HG03571 (cell line): Measurements from ENCODE around the gene CDKN2D.

Source experiments
- ATAC-seq: cut with Tn5 transposase; IDR thresholded peaks from one replicate; pipeline ENCODE4 v1.9.1; 2021; ENCODE audit not compliant: unreplicated experiment

CDKN2D gene

DNA sequence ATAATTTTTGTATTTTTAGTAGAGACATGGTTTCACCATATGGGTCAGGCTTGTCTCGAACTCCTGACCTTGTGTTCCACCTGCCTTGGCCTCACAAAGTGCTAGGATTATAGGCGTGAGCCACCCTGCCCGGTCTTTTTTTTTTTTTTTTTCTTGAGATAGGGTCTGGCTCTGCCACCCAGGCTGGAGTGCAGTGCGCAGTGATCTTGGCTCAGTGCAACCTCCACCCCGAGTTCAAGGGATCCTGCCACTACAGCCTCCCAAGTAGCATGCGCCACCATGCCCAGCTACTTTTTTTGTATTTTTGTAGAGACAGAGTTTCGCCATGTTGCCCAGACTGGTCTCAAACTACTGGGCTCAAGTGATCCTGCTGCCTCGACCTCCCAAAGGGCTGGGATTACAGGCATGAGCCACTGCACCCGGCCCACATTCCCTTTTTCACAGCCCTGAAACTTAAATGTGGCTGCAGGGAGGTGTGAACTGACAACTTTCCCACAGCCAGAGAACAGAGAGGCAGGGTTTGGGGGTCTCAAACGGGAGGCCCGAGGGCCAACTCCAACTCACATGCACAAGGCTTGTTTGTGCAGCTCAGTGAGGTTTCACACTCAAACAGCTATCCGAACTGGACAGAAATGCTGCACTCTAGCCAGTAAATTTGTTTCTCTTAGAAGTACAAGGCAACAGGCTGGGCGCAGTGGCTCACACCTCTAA lies 47.2 kb downstream of the CDKN2D start:
- ATAC-seq, result no peak

DNA sequence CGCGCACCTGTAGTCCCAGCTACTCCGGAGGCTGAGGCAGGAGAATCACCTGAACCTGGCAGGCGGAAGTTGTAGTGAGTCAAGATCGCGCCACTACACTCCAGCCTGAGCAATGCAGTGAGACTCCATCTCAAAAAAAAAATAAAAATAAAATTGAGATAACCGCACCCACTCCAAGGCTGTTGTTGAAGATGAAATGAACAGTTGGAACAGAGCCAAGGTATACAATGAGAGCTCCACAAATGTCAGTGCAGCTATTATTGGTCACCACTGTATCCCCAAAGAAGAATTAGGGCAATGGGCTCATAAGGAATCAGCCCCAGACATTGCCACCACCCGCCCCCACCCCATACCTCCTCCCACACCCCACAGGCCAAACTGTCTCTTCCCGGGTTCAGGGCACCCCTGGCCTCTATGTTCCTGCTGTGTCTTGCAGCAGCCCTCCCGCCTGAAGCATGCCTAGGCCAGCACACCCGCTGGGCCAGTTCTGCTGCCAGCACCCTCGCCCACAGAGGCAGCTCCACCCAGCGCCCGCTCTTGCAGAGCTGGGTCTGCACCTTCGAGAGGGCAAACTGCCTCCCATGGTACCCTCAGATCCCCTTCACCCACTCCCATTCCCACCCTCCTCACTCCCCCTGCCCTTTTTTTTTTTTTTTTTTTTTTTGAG lies 48.0 kb downstream of the CDKN2D start:
- ATAC-seq, result no peak

DNA sequence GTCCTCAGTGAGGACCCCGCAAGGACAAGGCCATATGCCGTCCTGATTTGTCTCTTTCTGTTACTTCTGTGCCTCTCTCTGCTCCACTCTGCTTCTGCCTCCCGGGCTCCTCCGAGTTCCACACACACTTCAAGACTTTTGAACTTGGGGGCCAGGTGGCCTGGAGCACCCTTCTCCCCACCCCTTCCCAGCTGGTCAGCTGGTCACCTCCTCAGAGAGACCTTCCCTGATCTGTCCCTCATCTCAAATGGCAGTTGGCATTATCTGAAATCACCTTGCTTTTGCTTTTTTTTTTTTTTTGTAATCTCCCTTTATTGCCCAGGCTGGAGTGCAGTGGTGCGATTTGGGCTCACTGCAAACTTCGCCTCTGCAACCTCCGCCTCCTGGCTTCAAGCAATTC lies 49.4 kb downstream of the CDKN2D start:
- ATAC-seq, result no peak

GRCh38 chr19:10518444-10519361 lies 50.1 kb downstream of the CDKN2D start:
- ATAC-seq, result no peak

- ATAC-seq, result no peak
These were observed 50.9 kb downstream of the CDKN2D start for GRCh38 chr19:10517760-10518443.

- no peak for ATAC-seq
These were observed 51.4 kb downstream of the CDKN2D start, which contains the start of gene S1PR5 for GRCh38 chr19:10517361-10517759. S1PR5 (minus strand) TSS chr19:10517447; CDS start chr19:10515011, 2,436 bp downstream.

- no peak for ATAC-seq
These were observed 52.0 kb downstream of the CDKN2D start for GRCh38 chr19:10516671-10517286.
